ENCODE measurements around the gene CCL11.

GRCh38 chr17:34303606-34304005 lies 18.1 kb downstream of the CCL11 start:
- TF ChIP-seq CTCF (IDR thresholded peaks at IDR 0.05) (no peak), POLR2A (IDR thresholded peaks at IDR 0.05) (no peak)
